Uterus (tissue), 2 donors: ENCODE measurements around the gene TRIM66.

Source experiments
- CTCF ChIP-seq, 4 experiments: fragments of 200-600 bp in 2 of 4; fragments of 450-650 bp in 2 of 4; sonication (generic) in 2 of 4; IDR thresholded peaks; one replicate each; pipeline ENCODE4 v1.5.1; 2016 to 2019; ENCODE audit warnings: antibody characterized with exemption in 4 of 4, mild to moderate bottlenecking in 2 of 4, moderate library complexity in 1 of 4
- POLR2A ChIP-seq, 2 donors: fragments of 450-650 bp; IDR thresholded peaks; one replicate each; pipeline ENCODE4 v1.6.1; 2016; ENCODE audit warnings: antibody characterized with exemption in 2 of 2, mild to moderate bottlenecking in 1 of 2, moderate library complexity in 1 of 2

- TF ChIP-seq CTCF (IDR thresholded peaks at IDR 0.05) (no peak), POLR2A (IDR thresholded peaks at IDR 0.05) (peak; percentile 77 to 81)
These were observed 26.7 kb upstream of the TRIM66 start for GRCh38 chr11:8709002-8709672.
